C4-2B (cell line): ENCODE measurements around the gene CDCA4.

Experiments used
- H3K27ac ChIP-seq: fragments of 450-650 bp; 2 replicates; pipeline ENCODE4 v1.5.1; 2017
- CTCF ChIP-seq: fragments of 450-650 bp; conservative IDR thresholded peaks from 2 replicates; pipeline ENCODE4 v1.5.1; 2017; ENCODE audit warnings: mild to moderate bottlenecking
- ZFX ChIP-seq: fragments of 450-650 bp; IDR thresholded peaks from 2 replicates; pipeline ENCODE4 v1.6.1; 2017

The CDCA4 gene

GRCh38 chr14:104996483-104996882, 24.4 kb downstream of the CDCA4 start:
- no peak for TF ChIP-seq ZFX
- no peak for TF ChIP-seq CTCF
- no peak overlapping the region for H3K27ac ChIP-seq

- no peak overlapping the region for H3K27ac ChIP-seq
- TF ChIP-seq CTCF (no peak), ZFX (no peak)
Measured at GRCh38 chr14:104996032-104996431, 24.9 kb downstream of the CDCA4 start.

GRCh38 chr14:104994978-104995377, 25.9 kb downstream of the CDCA4 start:
- H3K27ac ChIP-seq, result no peak overlapping the region
- TF ChIP-seq ZFX (no peak), CTCF (no peak)

GRCh38 chr14:104993808-104994591, 26.9 kb downstream of the CDCA4 start:
- H3K27ac ChIP-seq, result no peak overlapping the region
- TF ChIP-seq ZFX (no peak), CTCF (no peak)

- H3K27ac ChIP-seq, result no peak overlapping the region
- TF ChIP-seq CTCF (no peak), ZFX (no peak)
Measured at GRCh38 chr14:104993306-104993705, 27.6 kb downstream of the CDCA4 start.

- H3K27ac ChIP-seq, result no peak overlapping the region
- TF ChIP-seq CTCF (no peak), ZFX (no peak)
Measured at GRCh38 chr14:104992501-104992900, 28.4 kb downstream of the CDCA4 start.

GRCh38 chr14:104991896-104992230, 29.0 kb downstream of the CDCA4 start:
- H3K27ac ChIP-seq, result no peak overlapping the region
- TF ChIP-seq ZFX (no peak), CTCF (no peak)
